HEK293T (cell line): ENCODE results near the gene RIT1.

ENCODE experiments used
- CTCF ChIA-PET: fragments of 350-600 bp; formaldehyde crosslinking; extraction: SDS; loops from one replicate; lab custom pipeline; 2021; ENCODE audit warnings: antibody characterized with exemption, inconsistent platforms; lab: Yijun Ruan, JAX
- POLR2A ChIA-PET: fragments of 350-600 bp; formaldehyde crosslinking; extraction: SDS; loops from one replicate; lab custom pipeline; 2020; ENCODE audit warnings: antibody characterized with exemption, inconsistent platforms; lab: Yijun Ruan, JAX
- DNase-seq: peaks from one replicate; pipeline ENCODE4 v3.0.0; 2012; ENCODE audit warnings: mixed read lengths; ENCODE audit errors: extremely low spot score
- ARNT ChIP-seq: fragments of 450-650 bp; IDR thresholded peaks from 2 replicates; pipeline ENCODE4 v1.6.1; 2017; ENCODE audit warnings: mild to moderate bottlenecking
- BHLHE40 ChIP-seq: fragments of 450-650 bp; IDR thresholded peaks from 2 replicates; pipeline ENCODE4 v1.6.1; 2016; ENCODE audit warnings: mild to moderate bottlenecking, moderate library complexity, borderline replicate concordance
- CTBP1 ChIP-seq: fragments of 450-650 bp; IDR thresholded peaks from 2 replicates; pipeline ENCODE4 v1.6.1; 2016; ENCODE audit warnings: borderline replicate concordance
- ELF4 ChIP-seq: fragments of 450-650 bp; IDR thresholded peaks from 2 replicates; pipeline ENCODE4 v1.6.1; 2017; ENCODE audit warnings: antibody characterized with exemption
- FOXA1 ChIP-seq: fragments of 450-650 bp; IDR thresholded peaks from 2 replicates; pipeline ENCODE4 v1.6.1; 2016; ENCODE audit warnings: mild to moderate bottlenecking
- FOXK2 ChIP-seq: fragments of 450-650 bp; IDR thresholded peaks from 2 replicates; pipeline ENCODE4 v1.6.1; 2016; ENCODE audit warnings: mild to moderate bottlenecking
- FOXM1 ChIP-seq: fragments of 450-650 bp; IDR thresholded peaks from 2 replicates; pipeline ENCODE4 v1.6.1; 2017; ENCODE audit warnings: mild to moderate bottlenecking, borderline replicate concordance
- HDGF ChIP-seq: fragments of 450-650 bp; IDR thresholded peaks from 2 replicates; pipeline ENCODE4 v1.6.1; 2017; ENCODE audit warnings: antibody characterized with exemption, borderline replicate concordance
- L3MBTL2 ChIP-seq: fragments of 450-650 bp; conservative IDR thresholded peaks from 2 replicates; pipeline ENCODE4 v1.6.1; 2016; ENCODE audit warnings: mild to moderate bottlenecking
- LEF1 ChIP-seq: fragments of 450-650 bp; IDR thresholded peaks from 2 replicates; pipeline ENCODE4 v1.6.1; 2017; ENCODE audit warnings: mild to moderate bottlenecking, borderline replicate concordance
- NFRKB ChIP-seq: fragments of 450-650 bp; IDR thresholded peaks from 2 replicates; pipeline ENCODE4 v1.6.1; 2016; ENCODE audit warnings: mild to moderate bottlenecking, moderate library complexity
- PKNOX1 ChIP-seq: fragments of 450-650 bp; IDR thresholded peaks from 2 replicates; pipeline ENCODE4 v1.6.1; 2016
- SP1 ChIP-seq: fragments of 450-650 bp; IDR thresholded peaks from 2 replicates; pipeline ENCODE4 v1.6.1; 2017
- SUZ12 ChIP-seq: fragments of 450-650 bp; IDR thresholded peaks from 2 replicates; pipeline ENCODE4 v1.6.1; 2016; ENCODE audit warnings: mild to moderate bottlenecking
- TARDBP ChIP-seq: fragments of 450-650 bp; IDR thresholded peaks from 2 replicates; pipeline ENCODE4 v1.6.1; 2016
- ZNF384 ChIP-seq: fragments of 450-650 bp; IDR thresholded peaks from 2 replicates; pipeline ENCODE4 v1.6.1; 2016

The RIT1 gene

GRCh38 chr1:155872527-155872926 is 38.6 kb downstream of the RIT1 start:
- DNase-seq, result no peak
- POLR2A ChIA-PET, result interaction anchor here (1.0 to 2.4 kb wide), 5 partner anchors 12 to 62 kb away, joined by 3 to 12 read pairs (median 4); partner anchors contain the start of genes GON4L, KHDC4 and SYT11
- CTCF ChIA-PET, result interaction anchor here (2.0 kb wide), 1 partner anchor 10 kb away, joined by 7 read pairs; no protein-coding TSS in a partner anchor
- TF ChIP-seq ZNF384 (no peak), PKNOX1 (no peak), SP1 (no peak), NFRKB (no peak), FOXK2 (no peak), L3MBTL2 (no peak), SUZ12 (no peak), HDGF (no peak), ELF4 (no peak), BHLHE40 (no peak), ARNT (no peak), CTBP1 (no peak), LEF1 (no peak), FOXM1 (no peak), TARDBP (no peak)

- ChIA-PET CTCF (interaction anchor here (2.0 kb wide), 1 partner anchor 12 kb away, joined by 7 read pairs; no protein-coding TSS in a partner anchor), POLR2A (interaction anchor here (2.4 kb wide), 1 partner anchor 11 kb away, joined by 12 read pairs; the partner anchor contains the start of gene SYT11)
- no peak for DNase-seq
- TF ChIP-seq BHLHE40 (no peak), FOXM1 (no peak), ARNT (no peak), TARDBP (no peak), ZNF384 (no peak), SP1 (no peak), FOXA1 (no peak)
Observed at GRCh38 chr1:155871390-155871789, 39.8 kb downstream of the RIT1 start.

- ChIA-PET POLR2A (no interaction called here), CTCF (no interaction called here)
- DNase-seq, result no peak
- no peak for TF ChIP-seq ELF4
- no peak for TF ChIP-seq ARNT
- no peak for TF ChIP-seq PKNOX1
- TF ChIP-seq L3MBTL2, result no peak
- no peak for TF ChIP-seq FOXM1
- TF ChIP-seq SP1, result no peak
Observed at GRCh38 chr1:155867766-155868165, 43.4 kb downstream of the RIT1 start.

- ChIA-PET POLR2A (no interaction called here), CTCF (interaction anchor here (0.6 to 0.9 kb wide), 2 partner anchors 9 to 10 kb away, joined by 3 read pairs; no protein-coding TSS in a partner anchor)
Observed at GRCh38 chr1:155864393-155864792, 46.8 kb downstream of the RIT1 start.

GRCh38 chr1:155861896-155862295 is 49.3 kb downstream of the RIT1 start:
- POLR2A ChIA-PET, result interaction anchor here (1.3 to 1.5 kb wide), 2 partner anchors 8 to 29 kb away, joined by 3 to 4 read pairs; no protein-coding TSS in a partner anchor
- DNase-seq, result no peak
- CTCF ChIA-PET, result no interaction called here
- no peak for TF ChIP-seq FOXK2
- TF ChIP-seq L3MBTL2, result no peak
- no peak for TF ChIP-seq SUZ12
- no peak for TF ChIP-seq SP1
- TF ChIP-seq FOXA1, result no peak
- no peak for TF ChIP-seq NFRKB
- TF ChIP-seq LEF1, result no peak
- no peak for TF ChIP-seq PKNOX1
- TF ChIP-seq ELF4, result no peak
- no peak for TF ChIP-seq BHLHE40

More at GRCh38 chr1:155864393-155864792, 46.8 kb downstream of the RIT1 start:
- no peak for DNase-seq
- TF ChIP-seq ZNF384, result no peak
- TF ChIP-seq PKNOX1, result no peak
- no peak for TF ChIP-seq NFRKB
- TF ChIP-seq FOXM1, result no peak
- no peak for TF ChIP-seq TARDBP
- no peak for TF ChIP-seq FOXK2
- TF ChIP-seq ELF4, result no peak
- TF ChIP-seq LEF1, result no peak
- no peak for TF ChIP-seq SUZ12
- TF ChIP-seq SP1, result no peak
- no peak for TF ChIP-seq FOXA1
- no peak for TF ChIP-seq HDGF
- no peak for TF ChIP-seq BHLHE40
- no peak for TF ChIP-seq CTBP1
- no peak for TF ChIP-seq ARNT
- TF ChIP-seq L3MBTL2, result no peak

- ChIA-PET CTCF (interaction anchor here (0.6 kb wide), 1 partner anchor 20 kb away, joined by 3 read pairs; no protein-coding TSS in a partner anchor), POLR2A (interaction anchor here (1.5 to 2.5 kb wide), 2 partner anchors 9 to 12 kb away, joined by 4 to 12 read pairs; no protein-coding TSS in a partner anchor)
- TF ChIP-seq ELF4 (no peak), FOXA1 (no peak)
Observed at GRCh38 chr1:155860970-155861510, 50.1 kb downstream of the RIT1 start.

More at GRCh38 chr1:155860970-155861510, 50.1 kb downstream of the RIT1 start:
- no peak for DNase-seq
